Iris pigment epithelial cell (primary cell): ENCODE data around the gene CHCHD1.
"Not testable (repeated sequence)": the region's sequence is repeated elsewhere in the genome, so short reads cannot be mapped to it uniquely, and the experiment has no call there.

Experiments used
- DNase-seq: peaks from one replicate; pipeline ENCODE4 v3.0.0-alpha.2; 2011; ENCODE audit warnings: low read depth

The CHCHD1 gene

DNA sequence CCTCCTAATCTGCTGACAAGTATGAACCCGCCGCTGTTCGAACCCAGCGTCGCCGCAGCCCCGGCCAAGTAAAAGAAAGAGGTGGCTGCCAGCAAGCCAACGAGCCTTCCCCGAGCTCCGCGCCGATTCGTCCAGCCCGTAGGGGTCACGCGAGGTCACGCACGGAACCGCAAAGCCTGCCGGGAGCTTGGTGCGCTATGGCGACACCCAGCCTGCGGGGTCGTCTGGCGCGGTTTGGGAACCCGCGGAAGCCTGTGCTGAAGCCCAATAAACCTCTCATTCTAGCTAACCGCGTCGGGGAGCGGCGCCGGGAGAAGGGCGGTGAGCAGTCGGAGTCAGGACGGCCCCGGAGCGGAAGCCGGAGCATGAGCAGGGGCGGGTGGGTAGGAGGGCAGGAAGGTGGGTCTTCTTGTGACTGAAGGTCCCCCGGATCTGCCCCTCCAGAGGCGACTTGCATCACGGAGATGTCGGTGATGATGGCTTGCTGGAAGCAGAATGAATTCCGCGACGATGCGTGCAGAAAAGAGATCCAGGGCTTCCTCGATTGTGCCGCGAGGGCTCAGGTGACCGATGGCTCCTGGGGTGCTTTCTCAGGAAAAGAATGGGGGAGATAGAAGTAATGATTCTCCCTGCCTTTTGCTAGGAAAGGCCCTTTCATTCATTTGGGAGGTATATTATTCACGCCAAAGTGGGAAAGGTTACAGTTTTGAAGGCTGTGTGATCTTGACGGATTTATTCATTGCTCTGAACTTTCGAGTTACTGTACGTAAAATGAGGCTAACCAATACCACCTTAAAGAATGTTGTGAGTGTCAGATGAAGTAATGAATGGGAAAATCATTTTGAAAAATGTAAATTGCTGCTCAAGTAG, at the start of gene CHCHD1:
TSS of gene CHCHD1 (plus strand) at position 170 of the 870 bp plus-strand sequence. CDS start at position 198, 28 bp downstream.
- DNase-seq = peak; percentile 89

GRCh38 chr10:73732426-73732825, 49.4 kb upstream of the CHCHD1 start:
- DNase-seq = no peak

DNA sequence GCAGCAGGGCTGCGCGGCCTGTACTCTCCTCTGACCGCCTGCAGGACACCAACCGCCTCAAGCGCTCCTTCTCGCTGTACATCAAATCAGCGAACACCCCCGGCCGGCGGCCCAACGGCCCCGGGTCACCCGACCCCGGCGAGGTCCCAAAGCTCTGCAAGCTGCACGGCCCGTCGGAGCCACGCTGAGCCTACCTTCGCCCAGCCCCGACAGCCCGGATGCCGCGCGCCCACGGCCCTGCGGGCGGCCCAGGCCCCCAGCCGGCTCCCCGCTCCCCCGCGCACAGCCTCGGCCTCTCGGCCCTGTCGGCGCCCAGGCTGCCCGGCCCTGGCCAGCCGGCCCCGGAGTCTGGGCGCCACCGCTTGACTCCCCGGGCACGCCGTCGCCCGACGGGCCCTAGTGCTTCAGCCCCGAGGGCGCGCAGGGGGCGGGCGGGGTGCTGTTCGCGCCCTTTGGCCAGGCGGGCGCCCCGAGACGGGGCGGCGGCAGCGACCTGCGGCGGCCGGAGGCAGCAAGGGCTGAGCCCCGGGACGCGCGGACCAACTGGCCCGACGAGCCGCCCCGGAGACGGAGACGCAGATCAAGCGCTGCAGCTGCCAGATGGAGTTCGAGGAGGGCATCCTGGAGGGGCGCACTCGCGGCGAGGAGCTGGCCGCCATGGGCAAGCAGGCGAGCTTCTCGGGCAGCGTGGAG, 48.8 kb upstream of the CHCHD1 start:
- no peak for DNase-seq

- DNase-seq = no peak
Measured at GRCh38 chr10:73734028-73734720, 47.7 kb upstream of the CHCHD1 start.

DNA sequence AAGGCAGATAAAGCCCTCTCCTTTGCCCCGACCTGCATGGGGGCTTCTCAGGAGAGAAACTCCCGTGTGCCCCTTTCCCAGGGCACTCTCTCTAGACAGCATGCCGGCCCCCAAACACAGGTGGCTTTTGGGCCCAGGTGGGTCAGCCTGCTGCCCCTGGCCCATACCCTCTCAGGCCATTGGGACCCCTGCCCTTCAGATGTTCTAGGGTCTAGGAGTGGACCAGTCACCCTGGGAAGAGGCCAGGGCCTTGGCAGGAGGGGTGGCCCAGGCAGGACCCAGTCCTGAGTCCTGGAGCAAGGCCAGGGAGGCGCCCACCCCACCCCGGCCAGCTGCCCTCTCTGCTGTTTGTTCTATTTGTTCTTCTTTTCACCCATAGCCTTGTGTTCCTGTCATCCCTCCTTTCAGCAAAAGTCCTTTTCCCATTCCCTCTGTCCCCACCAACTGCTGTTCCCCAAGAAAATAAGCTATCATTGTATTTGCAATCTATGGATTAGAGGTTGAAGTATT, 47.0 kb upstream of the CHCHD1 start:
- no peak for DNase-seq

GRCh38 chr10:73740501-73741254, 41.2 kb upstream of the CHCHD1 start:
- DNase-seq = not testable (repeated sequence)

DNA sequence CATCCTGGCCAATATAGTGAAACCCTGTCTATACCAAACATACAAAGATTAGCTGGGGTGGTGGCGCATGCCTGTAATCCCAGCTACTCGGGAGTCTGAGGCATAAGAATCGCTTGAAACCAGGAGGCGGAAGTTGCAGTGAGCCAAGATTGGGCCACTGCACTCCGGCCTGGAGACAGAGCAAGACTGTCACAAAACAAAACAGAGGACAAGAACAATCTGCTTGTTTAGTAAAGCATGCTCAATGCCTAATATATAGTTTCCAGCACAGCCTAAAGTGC, 39.5 kb upstream of the CHCHD1 start:
- DNase-seq = no peak

DNA sequence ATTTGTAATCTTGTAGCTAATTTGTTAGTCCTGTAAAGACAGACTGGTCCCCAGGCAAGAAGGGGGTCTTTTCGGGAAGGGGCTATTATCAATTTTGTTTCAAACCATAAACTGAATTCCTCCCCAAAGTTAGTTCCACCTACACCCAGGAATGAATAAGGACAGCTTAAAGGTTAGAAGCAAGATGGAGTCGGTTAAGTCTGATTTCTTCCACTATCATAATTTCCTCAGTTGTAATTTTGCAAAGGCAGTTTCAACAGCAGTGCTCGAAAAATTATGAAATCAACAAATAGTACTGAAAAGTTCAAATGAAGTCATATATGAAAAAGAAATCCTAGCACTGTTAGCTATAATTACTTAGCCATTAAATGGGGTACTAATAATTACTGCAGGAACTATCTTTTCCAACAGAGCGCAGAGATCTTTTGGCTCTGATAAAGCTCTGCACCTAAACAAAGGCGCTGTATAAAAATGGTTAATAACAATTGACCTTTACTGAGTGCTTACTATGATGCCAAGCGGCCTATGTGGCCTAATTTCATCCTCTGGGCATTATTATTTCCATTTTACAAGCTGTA, 38.4 kb upstream of the CHCHD1 start:
- no peak for DNase-seq

- DNase-seq = peak; percentile 94
Measured at GRCh38 chr10:73743905-73744663, 37.8 kb upstream of the CHCHD1 start, which contains the start of gene SEC24C. Gene SEC24C, plus strand, starts transcription at chr10:73744372. Its CDS starts 2,461 bp downstream, at chr10:73746833.

DNA sequence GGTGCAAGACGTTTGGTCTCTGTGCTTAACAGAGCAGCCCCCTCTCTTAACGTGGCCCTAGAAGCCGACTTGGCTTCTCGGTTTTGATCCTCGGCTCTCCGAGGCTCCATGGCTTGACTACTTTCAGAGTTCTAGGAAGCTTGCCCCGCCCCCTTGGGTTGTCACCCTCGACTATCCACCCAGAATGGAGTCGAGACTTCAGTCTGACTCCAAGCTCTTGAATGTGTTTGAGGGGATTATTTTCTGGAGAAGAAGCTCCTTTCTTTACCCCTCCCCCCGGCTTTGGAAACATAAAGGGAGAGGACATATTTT, 37.2 kb upstream of the CHCHD1 start:
- DNase-seq = peak; percentile 75

DNA sequence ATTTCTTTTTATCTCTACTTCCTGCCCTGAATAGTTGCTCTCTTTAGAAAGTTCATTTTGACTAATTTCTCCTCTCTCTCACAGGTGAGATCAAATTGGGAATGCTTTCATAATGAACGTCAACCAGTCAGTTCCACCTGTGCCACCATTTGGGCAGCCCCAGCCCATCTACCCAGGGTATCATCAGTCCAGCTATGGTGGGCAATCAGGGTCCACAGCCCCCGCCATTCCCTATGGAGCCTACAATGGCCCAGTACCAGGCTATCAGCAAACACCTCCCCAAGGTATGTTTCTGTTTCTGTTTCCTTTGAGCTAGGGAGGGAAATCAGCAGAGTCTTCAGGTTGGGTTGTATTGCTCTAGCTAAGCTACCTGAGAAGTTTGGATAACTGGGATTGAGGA, 35.1 kb upstream of the CHCHD1 start:
- no peak for DNase-seq

DNA sequence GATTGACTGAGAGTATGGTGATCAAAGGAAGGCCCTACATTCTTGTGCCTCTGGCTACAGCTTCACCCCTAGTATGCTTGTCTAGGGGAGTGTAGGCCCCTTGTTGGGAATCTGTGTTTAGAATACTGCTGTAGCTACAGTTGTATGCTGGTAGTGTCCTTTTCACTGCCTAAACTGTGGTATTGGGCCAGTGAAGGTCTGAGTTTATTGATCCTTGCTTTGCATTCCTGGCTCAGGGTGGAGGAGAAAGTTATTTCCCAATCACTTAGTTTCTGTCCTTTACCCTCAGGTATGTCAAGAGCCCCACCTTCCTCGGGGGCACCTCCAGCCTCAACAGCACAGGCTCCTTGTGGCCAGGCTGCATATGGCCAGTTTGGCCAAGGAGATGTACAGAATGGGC, 31.0 kb upstream of the CHCHD1 start:
- no peak for DNase-seq

DNA sequence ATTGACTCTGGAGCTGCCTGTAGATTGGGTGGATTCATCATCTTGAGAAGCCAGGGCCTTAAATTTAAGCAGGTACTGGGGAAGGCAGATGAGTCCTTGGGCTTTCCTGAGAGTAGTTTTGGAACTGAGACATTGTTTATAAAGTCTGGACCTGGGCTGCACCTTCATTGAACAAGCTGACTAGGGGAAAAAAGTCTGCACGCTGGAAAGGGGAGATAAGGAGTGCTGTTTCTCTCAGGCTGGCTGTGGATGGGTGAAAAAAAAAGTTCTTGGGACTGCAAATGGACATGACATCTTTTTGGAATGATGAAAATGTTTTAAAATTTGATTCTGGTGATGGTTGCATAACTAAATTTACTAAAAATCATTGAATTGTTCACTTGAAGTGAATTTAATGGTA, 25.7 kb upstream of the CHCHD1 start:
- DNase-seq = no peak

- DNase-seq = no peak
Measured at GRCh38 chr10:73758704-73759511, 22.9 kb upstream of the CHCHD1 start.

DNA sequence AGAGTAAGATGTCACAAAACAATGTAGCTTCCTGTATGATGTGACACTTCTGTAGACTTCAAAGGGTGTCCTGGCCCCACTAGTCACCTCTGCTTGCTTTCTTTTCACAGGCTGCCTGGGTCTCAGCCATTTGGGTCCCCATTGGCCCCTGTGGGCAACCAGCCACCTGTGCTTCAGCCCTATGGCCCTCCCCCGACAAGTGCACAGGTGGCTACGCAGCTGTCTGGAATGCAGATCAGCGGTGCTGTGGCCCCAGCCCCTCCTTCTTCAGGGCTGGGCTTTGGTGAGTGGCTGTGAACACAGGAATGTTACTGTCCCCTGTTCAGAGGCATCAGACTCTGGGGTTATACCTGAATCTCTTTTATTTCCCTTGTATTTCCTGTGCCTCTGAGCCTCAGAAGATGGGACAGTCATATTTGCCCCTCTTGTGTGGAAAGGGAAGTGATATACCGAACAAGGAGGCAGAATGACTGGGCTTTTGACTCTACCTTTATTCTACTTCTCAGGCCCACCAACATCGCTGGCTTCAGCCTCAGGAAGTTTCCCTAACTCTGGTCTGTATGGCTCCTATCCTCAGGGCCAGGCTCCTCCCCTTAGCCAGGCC, 22.2 kb upstream of the CHCHD1 start:
- no peak for DNase-seq

GRCh38 chr10:73761781-73762180, 20.1 kb upstream of the CHCHD1 start:
- DNase-seq = no peak

DNA sequence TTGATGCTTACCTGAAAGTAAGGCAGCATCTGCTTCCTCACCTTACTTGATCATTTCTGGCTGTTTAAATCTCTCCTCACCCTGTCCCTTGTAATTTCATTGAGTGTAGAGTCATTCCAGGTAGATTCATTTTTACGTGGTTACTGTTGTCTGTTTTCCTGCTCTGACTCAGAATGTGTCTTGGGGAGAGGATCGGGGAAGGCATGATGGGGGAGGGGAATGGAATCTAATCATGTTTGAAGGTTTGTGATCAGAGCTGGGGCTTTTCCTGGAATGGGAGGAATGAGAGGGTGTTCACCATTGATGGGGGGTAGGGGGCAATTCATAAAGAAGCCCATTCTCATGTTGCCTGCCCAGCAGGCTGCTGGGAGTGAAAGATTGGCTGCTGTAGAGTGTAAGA, 18.9 kb upstream of the CHCHD1 start:
- peak; percentile 70 for DNase-seq

DNA sequence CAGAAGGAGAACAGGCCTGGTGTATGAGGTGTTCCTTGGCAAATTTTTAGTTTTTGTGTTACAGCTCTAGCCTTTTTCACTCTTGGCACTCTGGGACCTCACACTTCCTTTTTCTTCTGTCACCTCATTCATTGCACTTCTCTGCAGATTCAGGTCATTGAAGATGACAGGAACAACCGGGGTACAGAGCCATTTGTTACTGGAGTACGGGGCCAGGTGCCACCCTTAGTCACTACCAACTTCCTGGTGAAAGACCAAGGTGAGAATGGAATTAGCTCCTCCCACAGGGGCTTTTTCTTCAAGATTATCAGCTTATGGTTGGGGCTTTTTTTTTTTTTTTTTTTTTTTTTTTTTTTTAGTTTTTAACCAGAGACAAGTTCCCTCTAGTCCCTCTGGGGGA, 18.5 kb upstream of the CHCHD1 start:
- DNase-seq = no peak

- DNase-seq = no peak
Measured at GRCh38 chr10:73765066-73765465, 16.8 kb upstream of the CHCHD1 start.

DNA sequence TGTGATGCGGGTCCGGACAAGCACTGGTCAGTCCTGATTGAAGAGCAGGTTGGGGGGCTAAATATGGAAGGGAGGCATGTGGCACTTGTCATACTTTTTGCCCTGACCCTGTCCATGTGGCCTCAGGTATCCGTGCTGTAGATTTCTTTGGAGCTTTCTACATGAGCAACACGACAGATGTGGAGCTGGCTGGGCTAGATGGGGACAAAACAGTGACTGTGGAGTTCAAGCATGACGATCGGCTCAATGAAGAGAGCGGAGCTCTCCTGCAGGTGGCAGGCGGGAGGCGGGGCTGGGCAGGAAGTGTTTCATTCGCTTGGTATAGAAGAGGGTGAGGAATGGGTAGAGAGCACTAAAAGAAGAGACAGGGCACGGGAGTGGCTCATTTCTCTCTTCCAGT, 13.0 kb upstream of the CHCHD1 start:
- no peak for DNase-seq
